IPS-15b (cell line): Measurements from ENCODE around the gene STK24.
"Not testable (repeated sequence)": the region's sequence is repeated elsewhere in the genome, so short reads cannot be mapped to it uniquely, and the experiment has no call there.

Source experiments
- H3K27me3 ChIP-seq: one replicate; pipeline ENCODE4 v1.6.1; 2013; ENCODE audit warnings: low read length; ENCODE audit not compliant: control insufficient read depth, insufficient read depth
- H3K36me3 ChIP-seq: one replicate; pipeline ENCODE4 v1.6.1; 2013; ENCODE audit warnings: low read length; ENCODE audit not compliant: control insufficient read depth, insufficient read depth
- H3K4me1 ChIP-seq: one replicate; pipeline ENCODE4 v1.6.1; 2013; ENCODE audit warnings: mild to moderate bottlenecking, low read length; ENCODE audit not compliant: control insufficient read depth, insufficient read depth
- H3K4me3 ChIP-seq: one replicate; pipeline ENCODE4 v1.5.1; 2013; ENCODE audit warnings: low read depth, low read length
- H3K9ac ChIP-seq: one replicate; pipeline ENCODE4 v1.6.1; 2013; ENCODE audit warnings: low read depth, mild to moderate bottlenecking, low read length
- H3K9me3 ChIP-seq: one replicate; pipeline ENCODE4 v1.6.1; 2013; ENCODE audit warnings: mild to moderate bottlenecking, low read length; ENCODE audit not compliant: control insufficient read depth, insufficient read depth

The STK24 gene

DNA sequence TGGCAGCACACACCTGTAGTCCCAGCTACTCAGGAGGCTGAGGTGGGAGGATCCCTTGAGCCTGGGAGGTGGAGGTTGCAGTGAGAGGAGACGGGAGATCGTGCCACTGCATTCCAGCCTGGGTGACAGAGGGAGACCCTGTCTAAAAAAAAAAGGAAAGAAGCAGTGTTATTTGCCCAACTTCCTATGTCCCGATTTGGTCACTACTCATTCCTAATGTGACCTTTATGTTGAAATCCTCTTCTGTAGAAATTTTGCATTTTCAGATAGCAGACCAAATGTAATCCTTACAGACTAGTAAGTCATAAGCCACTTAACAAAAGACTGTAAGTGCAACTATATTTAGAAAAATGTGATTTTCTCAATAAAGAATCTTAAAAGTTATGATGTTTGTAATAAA lies 18.2 kb upstream of the STK24 start:
- Histone ChIP-seq H3K9me3 (no peaks in the 10 kb centered on the region), H3K36me3 (no peaks in the 10 kb centered on the region), H3K27me3 (no peaks in the 10 kb centered on the region), H3K9ac (no peak overlapping the region), H3K4me1 (no peaks in the 10 kb centered on the region), H3K4me3 (no peak overlapping the region)

DNA sequence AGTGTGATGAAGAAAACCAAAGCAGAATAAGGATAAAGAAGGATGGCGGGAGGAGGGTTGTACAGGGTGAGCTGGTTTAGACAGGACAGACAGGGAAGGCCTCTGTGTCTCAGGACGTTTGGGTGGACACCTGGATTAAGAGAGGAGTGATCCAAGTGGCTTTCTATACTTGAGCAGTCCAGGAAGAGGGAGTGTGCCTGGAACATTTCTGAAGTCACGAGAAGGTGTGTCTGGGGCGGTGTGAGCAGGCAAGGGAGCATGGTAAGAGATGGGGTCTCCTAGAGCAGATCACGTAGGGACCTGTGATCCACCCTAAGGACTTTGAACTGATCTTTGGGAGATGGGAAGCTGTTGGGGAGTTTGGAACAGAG lies 15.4 kb upstream of the STK24 start:
- Histone ChIP-seq H3K4me3 (no peak overlapping the region), H3K9me3 (no peaks in the 10 kb centered on the region), H3K9ac (no peak overlapping the region), H3K27me3 (no peaks in the 10 kb centered on the region), H3K4me1 (no peaks in the 10 kb centered on the region), H3K36me3 (no peaks in the 10 kb centered on the region)

DNA sequence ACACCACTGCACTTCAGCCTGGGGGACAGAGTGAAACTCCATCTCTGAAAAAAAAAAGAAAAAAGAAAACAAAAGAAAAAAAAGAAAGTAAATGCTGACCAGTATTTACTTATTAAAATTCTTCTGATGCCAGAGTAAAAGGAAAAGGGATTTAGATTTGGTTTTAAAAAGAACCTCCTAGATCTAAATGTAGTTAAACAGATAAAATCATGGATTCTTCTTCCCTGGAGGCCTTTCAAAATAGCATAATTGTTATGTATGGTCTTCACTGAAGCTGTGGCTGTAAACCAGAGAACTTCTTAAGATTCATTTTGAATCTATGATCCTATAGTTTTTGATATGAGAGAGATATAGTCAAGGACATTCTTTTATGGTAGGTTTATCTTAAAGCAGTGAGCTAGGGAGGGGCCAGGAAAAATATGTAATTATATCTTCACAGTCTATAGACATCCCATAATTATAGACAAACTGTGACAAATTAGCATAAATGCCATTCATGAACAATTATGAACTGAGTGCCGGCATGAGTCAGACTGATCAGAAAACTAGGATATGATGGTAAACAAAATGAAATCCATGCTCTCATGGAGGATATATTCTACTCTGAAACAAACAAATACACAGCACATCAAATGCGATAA lies 14.9 kb upstream of the STK24 start:
- no peaks in the 10 kb centered on the region for H3K4me1 ChIP-seq
- no peaks in the 10 kb centered on the region for H3K27me3 ChIP-seq
- no peaks in the 10 kb centered on the region for H3K36me3 ChIP-seq
- no peaks in the 10 kb centered on the region for H3K9me3 ChIP-seq
- no peak overlapping the region for H3K9ac ChIP-seq
- H3K4me3 ChIP-seq, result no peak overlapping the region

DNA sequence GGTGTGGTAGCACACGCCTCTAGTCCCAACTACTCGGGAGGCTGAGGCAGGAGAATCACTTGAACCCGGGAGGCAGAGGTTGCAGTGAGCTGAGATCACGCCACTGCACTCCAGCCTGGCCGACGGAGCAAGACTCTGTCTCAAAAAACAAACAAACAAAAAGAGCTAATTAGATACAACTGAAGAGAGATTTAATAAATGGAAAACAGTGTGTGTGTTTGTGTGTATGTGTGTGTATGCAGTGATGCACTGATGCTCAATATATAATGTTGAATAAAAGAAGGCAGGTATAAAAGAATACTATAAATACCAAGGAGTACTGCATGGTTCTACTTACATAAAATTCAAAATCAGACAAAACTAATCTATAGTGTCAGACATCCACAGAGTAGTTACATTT lies 13.6 kb upstream of the STK24 start:
- not testable (repeated sequence) for H3K4me3 ChIP-seq, H3K9ac ChIP-seq, H3K36me3 ChIP-seq, H3K4me1 ChIP-seq, H3K9me3 ChIP-seq, H3K27me3 ChIP-seq

DNA sequence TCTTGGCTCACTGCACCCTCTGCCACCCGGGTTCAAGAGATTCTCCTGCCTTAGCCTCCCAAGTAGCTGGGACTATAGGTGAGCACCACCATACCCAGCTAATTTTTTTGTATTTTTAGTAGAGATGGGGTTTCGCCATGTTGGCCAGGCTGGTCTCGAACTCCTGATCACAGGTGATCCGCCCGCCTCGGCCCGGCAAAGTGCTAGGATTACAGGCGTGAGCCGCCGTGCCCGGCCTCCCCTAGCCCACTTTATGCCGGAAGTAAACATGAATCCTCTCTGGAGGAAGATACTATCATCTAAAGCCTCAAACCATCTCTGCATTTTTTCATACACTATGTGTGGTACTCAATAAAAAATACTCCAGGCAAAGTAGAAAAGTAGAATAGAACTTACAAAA lies 12.6 kb upstream of the STK24 start:
- H3K4me3 ChIP-seq, H3K4me1 ChIP-seq, H3K9ac ChIP-seq, H3K9me3 ChIP-seq, H3K27me3 ChIP-seq, H3K36me3 ChIP-seq: not testable (repeated sequence)

DNA sequence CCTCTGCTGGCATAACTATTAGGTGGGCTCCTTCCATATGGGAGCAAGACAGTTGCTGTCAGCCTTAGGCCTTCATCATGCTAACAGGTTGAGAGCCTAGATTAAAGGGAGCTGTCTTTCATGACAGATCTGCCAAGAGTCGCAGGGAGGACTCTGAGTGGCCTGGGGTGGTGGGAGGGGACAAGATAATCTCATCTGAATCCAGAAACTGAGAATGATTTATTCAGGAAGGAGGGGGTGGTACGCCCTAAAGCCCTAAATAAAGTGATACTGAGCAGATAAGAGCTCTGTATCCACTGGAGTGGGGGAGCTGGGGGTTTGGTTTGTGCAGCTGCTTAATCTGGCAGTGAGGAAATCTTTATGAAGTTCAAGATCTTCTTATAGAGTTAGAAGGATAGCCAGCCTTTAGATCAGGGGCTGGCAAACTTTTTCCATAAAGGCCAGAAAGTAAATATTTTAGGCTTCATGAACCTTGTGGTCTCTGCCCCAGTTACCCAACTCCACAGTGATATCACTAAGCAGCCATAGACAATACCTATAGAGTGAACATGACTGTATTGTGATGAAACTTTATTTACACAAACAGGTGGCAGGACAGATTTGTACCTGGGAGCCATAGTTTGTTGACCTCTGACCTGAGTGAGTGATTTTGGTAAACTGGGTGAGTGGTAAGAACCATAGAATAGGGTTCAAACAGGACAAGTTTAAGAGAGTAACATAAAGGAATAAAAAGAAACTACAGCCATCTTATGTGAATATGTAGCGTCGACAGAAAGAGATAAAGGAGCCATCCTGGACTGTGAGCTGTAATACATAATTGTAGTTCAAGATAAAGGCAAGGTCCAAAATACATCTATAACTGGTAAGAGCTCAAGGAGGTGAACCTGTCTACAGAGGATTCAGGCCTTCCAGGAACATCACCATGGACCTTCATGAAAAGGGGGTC lies 9.8 kb upstream of the STK24 start:
- Histone ChIP-seq H3K4me3 (no peak overlapping the region), H3K36me3 (no peaks in the 10 kb centered on the region), H3K9me3 (no peaks in the 10 kb centered on the region), H3K9ac (no peak overlapping the region), H3K4me1 (no peaks in the 10 kb centered on the region), H3K27me3 (no peaks in the 10 kb centered on the region)

DNA sequence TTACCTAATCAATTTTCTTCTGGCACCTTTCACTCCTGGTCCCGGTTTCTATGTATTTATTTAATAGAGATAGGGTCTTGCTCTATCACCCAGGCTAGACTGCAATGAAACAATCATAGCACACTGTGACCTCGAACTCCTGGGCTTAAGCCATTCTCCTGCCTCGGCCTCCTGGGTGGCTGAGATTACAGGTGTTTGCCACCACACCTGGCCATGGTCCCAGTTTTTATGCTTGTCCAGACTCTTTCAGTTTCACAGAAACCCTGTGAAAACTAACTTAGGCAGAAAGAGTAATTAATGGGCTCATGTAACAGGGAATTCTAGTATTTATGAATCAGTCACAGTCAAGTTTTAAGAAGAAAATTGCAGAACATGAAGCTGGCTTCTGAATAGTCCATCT lies 9.0 kb upstream of the STK24 start:
- Histone ChIP-seq H3K9ac (no peak overlapping the region), H3K4me3 (no peak overlapping the region), H3K4me1 (no peaks in the 10 kb centered on the region), H3K36me3 (no peaks in the 10 kb centered on the region), H3K9me3 (no peaks in the 10 kb centered on the region), H3K27me3 (no peaks in the 10 kb centered on the region)

DNA sequence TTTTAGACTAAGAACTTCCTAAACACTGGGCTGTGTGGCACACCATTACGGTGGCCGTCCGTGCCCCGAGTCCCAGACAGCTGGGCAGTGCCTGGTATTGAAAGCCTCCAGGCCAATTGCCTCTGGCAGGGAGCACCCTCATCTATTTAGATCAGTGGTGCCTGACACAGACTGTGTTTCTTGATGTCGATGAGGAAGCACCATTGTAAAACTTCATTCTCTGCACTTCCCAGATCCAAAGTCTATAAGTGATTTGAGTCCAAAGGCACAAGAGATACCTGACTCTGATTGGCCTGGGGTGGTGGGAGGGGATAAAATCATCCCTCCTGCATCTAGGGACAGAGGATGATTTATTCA lies 8.5 kb upstream of the STK24 start:
- H3K27me3 ChIP-seq, result no peaks in the 10 kb centered on the region
- no peaks in the 10 kb centered on the region for H3K4me1 ChIP-seq
- no peaks in the 10 kb centered on the region for H3K36me3 ChIP-seq
- H3K4me3 ChIP-seq, result no peak overlapping the region
- no peaks in the 10 kb centered on the region for H3K9me3 ChIP-seq
- no peak overlapping the region for H3K9ac ChIP-seq

DNA sequence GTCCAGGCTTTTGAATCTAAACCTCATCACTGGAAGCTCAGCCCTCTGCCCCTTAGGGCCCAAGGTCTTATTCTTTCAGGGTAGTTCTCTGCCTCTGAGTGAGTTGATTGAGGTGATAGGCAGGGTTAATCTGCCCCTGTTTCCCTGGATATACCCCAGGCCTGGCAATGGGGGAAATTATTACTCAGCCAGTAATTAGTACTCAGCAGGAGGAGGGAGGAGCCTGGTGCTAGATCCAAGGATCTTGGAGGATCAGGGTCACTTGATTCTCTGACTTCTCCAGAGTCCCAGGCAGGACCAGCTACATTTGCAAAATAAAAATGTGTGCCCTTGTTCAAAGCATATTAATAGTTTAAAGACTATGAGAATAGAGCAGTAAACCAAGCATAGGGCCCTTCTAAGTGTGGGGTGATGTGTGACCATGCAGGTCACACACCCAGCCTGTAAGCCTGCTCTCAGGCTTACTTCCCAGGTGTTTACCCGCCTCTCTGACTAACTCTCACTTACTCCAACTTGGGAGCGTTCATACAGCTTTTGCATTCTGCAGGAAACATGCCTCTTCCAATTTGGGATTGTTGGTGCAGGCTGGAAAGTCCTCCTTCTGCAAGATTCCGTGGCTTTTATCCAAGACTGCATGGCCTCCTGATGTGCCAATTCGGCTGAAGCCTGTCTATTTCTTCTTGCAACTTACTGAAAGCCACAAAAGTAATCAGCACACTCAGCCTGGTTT lies 7.9 kb upstream of the STK24 start:
- Histone ChIP-seq H3K4me3 (no peak overlapping the region), H3K36me3 (no peaks in the 10 kb centered on the region), H3K9me3 (no peaks in the 10 kb centered on the region), H3K9ac (no peak overlapping the region), H3K4me1 (peaks cover 5% of the 10 kb centered on the region), H3K27me3 (no peaks in the 10 kb centered on the region)

DNA sequence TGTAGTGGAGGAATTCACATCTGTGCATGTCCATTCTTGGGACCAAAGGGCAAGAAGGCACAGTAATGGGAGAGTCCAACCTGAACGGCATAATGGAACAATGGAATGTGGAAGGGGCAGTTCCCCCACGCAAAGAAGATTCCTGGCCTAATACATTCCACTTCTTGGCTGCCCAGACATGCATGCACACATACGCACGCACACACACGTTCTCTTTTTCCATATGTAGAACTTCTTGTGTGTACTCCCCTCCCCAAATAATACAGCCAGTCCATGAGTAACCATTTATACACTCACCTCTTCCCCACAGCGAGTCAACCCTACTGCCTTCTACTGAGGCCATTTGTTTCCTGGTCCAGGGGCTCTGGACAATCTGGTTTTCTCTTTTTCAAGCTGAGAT lies 6.0 kb upstream of the STK24 start:
- H3K4me1 ChIP-seq, result peaks cover 5% of the 10 kb centered on the region
- no peaks in the 10 kb centered on the region for H3K9me3 ChIP-seq
- H3K36me3 ChIP-seq, result no peaks in the 10 kb centered on the region
- H3K9ac ChIP-seq, result no peak overlapping the region
- no peaks in the 10 kb centered on the region for H3K27me3 ChIP-seq
- no peak overlapping the region for H3K4me3 ChIP-seq

DNA sequence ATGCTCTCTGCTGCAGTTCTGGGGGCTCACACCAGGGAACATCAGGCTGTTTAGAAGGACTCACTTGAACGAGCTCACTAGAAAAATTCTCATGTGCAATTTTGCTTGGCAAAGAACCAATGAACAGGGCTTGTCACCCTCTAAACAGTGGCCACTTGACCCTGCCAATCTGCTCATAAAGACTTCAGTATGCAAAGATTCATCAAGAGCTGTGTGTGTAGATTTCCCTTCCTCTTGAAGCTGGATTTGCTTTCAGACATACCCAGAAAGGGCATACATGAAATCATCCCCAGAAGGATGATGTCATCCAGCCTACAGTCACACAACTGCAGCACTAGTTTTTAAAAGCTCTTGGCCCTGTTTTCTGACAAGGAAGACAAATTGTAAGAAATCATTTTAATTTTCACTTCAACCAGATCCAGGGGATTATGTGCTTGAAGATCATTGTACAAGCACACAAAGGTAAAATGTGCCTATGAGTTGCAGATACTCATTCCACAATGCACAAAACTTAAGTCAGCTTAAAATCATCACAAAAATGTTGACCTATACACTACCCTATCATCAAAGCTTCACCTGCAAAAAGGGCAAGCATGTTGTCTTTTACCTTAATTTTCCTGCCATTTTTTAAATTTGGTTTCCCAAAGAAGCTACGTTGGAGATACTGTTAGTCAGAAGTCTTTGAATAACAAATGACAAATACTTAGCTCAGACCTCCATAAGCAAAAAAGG lies 5.2 kb upstream of the STK24 start:
- H3K9me3 ChIP-seq, result no peaks in the 10 kb centered on the region

More for the DNA sequence above, 5.2 kb upstream of the STK24 start:
- Histone ChIP-seq H3K4me1 (peaks cover 5% of the 10 kb centered on the region), H3K9ac (no peak overlapping the region), H3K36me3 (no peaks in the 10 kb centered on the region), H3K27me3 (no peaks in the 10 kb centered on the region), H3K4me3 (no peak overlapping the region)
